ENCODE results near the gene NFE2.
A peak's percentile ranks its signal among the peaks of the same experiment; 100 is the strongest.

Gene NFE2

GRCh38 chr12:54262403-54262925 lies 38.4 kb downstream of the NFE2 start:
- in situ Hi-C loops (cut with HindIII; ENCODE audit: low pct_ligation_motif_present, low pct_unique_long_range_greater_than_20kb, low sequenced_read_pairs): no loop called here
- peak; percentile 81 for DNase-seq

- DNase-seq: peak; percentile 60
- in situ Hi-C loops (cut with HindIII; ENCODE audit: low pct_ligation_motif_present, low pct_unique_long_range_greater_than_20kb, low sequenced_read_pairs): no loop called here
Observed at GRCh38 chr12:54261815-54262402, 38.9 kb downstream of the NFE2 start.

- DNase-seq: peak; percentile 94
- in situ Hi-C loops (cut with HindIII; ENCODE audit: low pct_ligation_motif_present, low pct_unique_long_range_greater_than_20kb, low sequenced_read_pairs): no loop called here
Observed at GRCh38 chr12:54259194-54260011, 41.4 kb downstream of the NFE2 start.

GRCh38 chr12:54258201-54258681 lies 42.6 kb downstream of the NFE2 start:
- in situ Hi-C loops (cut with HindIII; ENCODE audit: low pct_ligation_motif_present, low pct_unique_long_range_greater_than_20kb, low sequenced_read_pairs): no loop called here

GRCh38 chr12:54257332-54257731 lies 43.5 kb downstream of the NFE2 start:
- in situ Hi-C loops (cut with HindIII; ENCODE audit: low pct_ligation_motif_present, low pct_unique_long_range_greater_than_20kb, low sequenced_read_pairs): no loop called here
- no peak for DNase-seq

More at GRCh38 chr12:54258201-54258681, 42.6 kb downstream of the NFE2 start:
- DNase-seq: peak; percentile 26

- DNase-seq: no peak
- in situ Hi-C loops (cut with HindIII; ENCODE audit: low pct_ligation_motif_present, low pct_unique_long_range_greater_than_20kb, low sequenced_read_pairs): no loop called here
Observed at GRCh38 chr12:54253240-54253639, 47.6 kb downstream of the NFE2 start.

GRCh38 chr12:54251667-54252284 lies 49.0 kb downstream of the NFE2 start:
- peak; percentile 75 for DNase-seq
- in situ Hi-C loops (cut with HindIII; ENCODE audit: low pct_ligation_motif_present, low pct_unique_long_range_greater_than_20kb, low sequenced_read_pairs): no loop called here

- DNase-seq: no peak
- in situ Hi-C loops (cut with HindIII; ENCODE audit: low pct_ligation_motif_present, low pct_unique_long_range_greater_than_20kb, low sequenced_read_pairs): no loop called here
Observed at GRCh38 chr12:54249489-54249888, 51.3 kb downstream of the NFE2 start.

- DNase-seq: no peak
- in situ Hi-C loops (cut with HindIII; ENCODE audit: low pct_ligation_motif_present, low pct_unique_long_range_greater_than_20kb, low sequenced_read_pairs): no loop called here
Observed at GRCh38 chr12:54246011-54246641, 54.7 kb downstream of the NFE2 start.

Data from ACHN (cell line).